ENCODE data around the gene SSTR5.

Gene SSTR5

DNA sequence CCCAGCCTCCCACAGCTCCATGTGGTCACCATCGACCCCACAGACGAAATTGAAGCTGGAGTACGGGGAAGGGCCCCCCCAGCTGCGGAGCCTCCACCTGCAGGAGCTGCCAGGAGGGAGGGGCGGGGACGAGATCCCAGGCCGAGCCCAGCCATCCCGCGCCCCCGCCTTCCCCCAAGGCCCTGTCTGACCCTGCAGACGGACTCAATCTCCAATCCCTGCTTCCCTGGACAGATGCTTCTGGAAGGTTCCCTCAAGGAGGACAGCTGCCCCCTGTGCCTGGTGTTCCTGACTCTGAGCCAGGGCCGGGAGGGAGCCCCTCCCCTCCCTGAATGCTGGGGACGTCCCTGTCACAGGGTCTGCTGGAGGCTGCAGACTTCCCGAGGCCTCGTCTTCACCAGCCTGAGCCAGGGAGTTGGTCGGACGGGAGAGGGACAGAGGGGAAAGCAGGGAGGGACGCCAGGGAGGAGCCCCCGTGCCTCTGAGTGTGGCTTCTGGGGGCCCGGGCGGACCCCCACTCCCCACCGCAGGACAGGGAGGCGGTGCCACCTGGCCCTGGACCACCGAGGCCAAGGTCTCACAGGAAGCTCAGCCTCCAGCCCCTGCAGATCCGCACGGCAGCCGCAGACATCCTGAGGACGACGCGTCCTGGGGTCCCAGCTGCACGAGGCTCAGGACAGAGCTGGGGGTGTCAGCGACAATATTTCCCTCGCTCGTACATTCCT lies 44.8 kb downstream of the SSTR5 start:
- TF ChIP-seq, protein P1, sequence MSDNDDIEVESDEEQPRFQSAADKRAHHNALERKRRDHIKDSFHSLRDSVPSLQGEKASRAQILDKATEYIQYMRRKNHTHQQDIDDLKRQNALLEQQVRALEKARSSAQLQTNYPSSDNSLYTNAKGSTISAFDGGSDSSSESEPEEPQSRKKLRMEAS (IDR thresholded peaks at IDR 0.05; ENCODE audit: low read depth, low read length): no peak
- TF ChIP-seq POLR2A (IDR thresholded peaks at IDR 0.05; ENCODE audit: extremely low read depth, insufficient read length): no peak
- no peak for TF ChIP-seq CTCF (IDR thresholded peaks at IDR 0.05; ENCODE audit: low read depth, low read length)
- no peak for TF ChIP-seq MYC (IDR thresholded peaks at IDR 0.05; ENCODE audit: low read depth, low read length)

DNA sequence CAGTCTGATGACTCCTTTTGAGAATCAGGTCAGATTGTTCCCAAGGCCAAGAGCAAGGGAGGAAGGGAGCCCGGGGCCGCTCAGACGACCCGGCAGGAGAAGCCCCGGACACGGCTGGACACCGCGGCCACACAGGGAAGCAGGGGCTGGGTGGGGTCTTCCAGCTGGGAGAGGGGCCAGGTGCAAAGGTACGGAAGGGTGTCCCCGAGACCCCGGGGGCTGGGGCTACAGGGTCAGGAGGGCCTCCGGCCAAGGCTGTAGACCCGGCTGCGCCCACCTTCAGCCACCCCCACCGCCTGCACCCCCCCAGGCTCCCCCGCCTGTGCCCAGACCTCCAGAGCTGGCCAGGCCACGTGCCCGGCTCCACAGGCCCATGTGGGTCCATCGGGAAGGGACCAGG lies 45.4 kb downstream of the SSTR5 start:
- H3K4me3 ChIP-seq (ENCODE audit: low read depth, low read length): no peak overlapping the region
- TF ChIP-seq POLR2A (IDR thresholded peaks at IDR 0.05; ENCODE audit: extremely low read depth, insufficient read length) (no peak), MYC (IDR thresholded peaks at IDR 0.05; ENCODE audit: low read depth, low read length) (no peak), CTCF (IDR thresholded peaks at IDR 0.05; ENCODE audit: low read depth, low read length) (no peak)
- TF ChIP-seq, protein P1 (IDR thresholded peaks at IDR 0.05; ENCODE audit: low read depth, low read length): no peak
- no peak for DNase-seq (ENCODE audit: low read depth)

More for the DNA sequence above, 44.8 kb downstream of the SSTR5 start:
- H3K4me3 ChIP-seq (ENCODE audit: low read depth, low read length): no peak overlapping the region
- DNase-seq (ENCODE audit: low read depth): no peak

- TF ChIP-seq MYC (IDR thresholded peaks at IDR 0.05; ENCODE audit: low read depth, low read length) (no peak), POLR2A (IDR thresholded peaks at IDR 0.05; ENCODE audit: extremely low read depth, insufficient read length) (no peak), CTCF (IDR thresholded peaks at IDR 0.05; ENCODE audit: low read depth, low read length) (no peak)
- TF ChIP-seq, protein P1 (IDR thresholded peaks at IDR 0.05; ENCODE audit: low read depth, low read length): no peak
- DNase-seq (ENCODE audit: low read depth): no peak
- no peak overlapping the region for H3K4me3 ChIP-seq (ENCODE audit: low read depth, low read length)
Measured at GRCh38 chr16:1119129-1119528, 46.6 kb downstream of the SSTR5 start.

GRCh38 chr16:1119766-1120576 lies 47.4 kb downstream of the SSTR5 start:
- TF ChIP-seq POLR2A (IDR thresholded peaks at IDR 0.05; ENCODE audit: extremely low read depth, insufficient read length) (no peak), CTCF (IDR thresholded peaks at IDR 0.05; ENCODE audit: low read depth, low read length) (no peak), MYC (IDR thresholded peaks at IDR 0.05; ENCODE audit: low read depth, low read length) (no peak)
- TF ChIP-seq, protein P1 (IDR thresholded peaks at IDR 0.05; ENCODE audit: low read depth, low read length): no peak
- no peak overlapping the region for H3K4me3 ChIP-seq (ENCODE audit: low read depth, low read length)
- peak; percentile 68 for DNase-seq (ENCODE audit: low read depth)

DNA sequence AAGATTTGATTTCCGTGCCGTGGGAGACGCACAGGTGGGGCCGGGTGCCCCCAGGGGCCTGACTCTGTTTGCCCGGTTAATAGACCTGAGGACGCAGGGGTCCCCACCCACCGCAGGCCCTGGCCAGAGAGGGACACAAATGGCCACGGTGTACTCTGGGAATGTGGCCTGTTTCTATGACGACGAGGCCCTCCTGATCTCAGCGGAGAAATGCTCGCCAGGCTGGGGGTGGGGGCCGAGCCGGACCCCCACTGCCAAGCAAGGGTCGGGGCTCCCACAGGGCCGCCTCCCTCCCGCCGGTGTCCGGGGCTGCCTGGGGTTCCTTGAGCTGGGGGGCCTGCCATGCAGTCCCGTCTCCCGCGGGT lies 48.0 kb downstream of the SSTR5 start:
- no peak for TF ChIP-seq CTCF (IDR thresholded peaks at IDR 0.05; ENCODE audit: low read depth, low read length)
- no peak overlapping the region for H3K4me3 ChIP-seq (ENCODE audit: low read depth, low read length)
- no peak for DNase-seq (ENCODE audit: low read depth)
